NCI-H82 treated with DMSO at 0.1 percent for 48 hours (cell line): Measurements from ENCODE around the gene SLC11A1.

Experiments
- DNase-seq: peaks from one replicate; lab custom pipeline; 2025; ENCODE audit not compliant: unreplicated experiment; lab: John Stamatoyannopoulos, UW

The SLC11A1 gene, protein sequence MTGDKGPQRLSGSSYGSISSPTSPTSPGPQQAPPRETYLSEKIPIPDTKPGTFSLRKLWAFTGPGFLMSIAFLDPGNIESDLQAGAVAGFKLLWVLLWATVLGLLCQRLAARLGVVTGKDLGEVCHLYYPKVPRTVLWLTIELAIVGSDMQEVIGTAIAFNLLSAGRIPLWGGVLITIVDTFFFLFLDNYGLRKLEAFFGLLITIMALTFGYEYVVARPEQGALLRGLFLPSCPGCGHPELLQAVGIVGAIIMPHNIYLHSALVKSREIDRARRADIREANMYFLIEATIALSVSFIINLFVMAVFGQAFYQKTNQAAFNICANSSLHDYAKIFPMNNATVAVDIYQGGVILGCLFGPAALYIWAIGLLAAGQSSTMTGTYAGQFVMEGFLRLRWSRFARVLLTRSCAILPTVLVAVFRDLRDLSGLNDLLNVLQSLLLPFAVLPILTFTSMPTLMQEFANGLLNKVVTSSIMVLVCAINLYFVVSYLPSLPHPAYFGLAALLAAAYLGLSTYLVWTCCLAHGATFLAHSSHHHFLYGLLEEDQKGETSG

DNA sequence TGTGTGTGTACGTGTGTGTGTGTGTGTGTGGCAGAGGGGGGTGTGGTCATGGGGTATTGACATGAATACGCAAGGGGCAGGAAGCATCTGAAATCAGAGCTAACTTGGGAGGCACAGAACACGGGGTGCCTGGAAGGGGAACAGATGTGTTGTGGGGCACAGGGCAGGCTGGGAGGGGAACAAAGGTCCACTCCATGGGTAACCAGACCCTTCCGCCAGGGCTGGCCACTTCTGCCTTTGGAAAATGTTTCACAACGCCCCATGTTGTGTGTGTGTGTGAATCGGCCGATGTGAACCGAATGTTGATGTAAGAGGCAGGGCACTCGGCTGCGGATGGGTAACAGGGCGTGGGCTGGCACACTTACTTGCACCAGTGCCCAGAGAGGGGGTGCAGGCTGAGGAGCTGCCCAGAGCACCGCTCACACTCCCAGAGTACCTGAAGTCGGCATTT lies at the start of gene SLC11A1:
TSS of gene SLC11A1 (plus strand) at position 358 of the 451 bp plus-strand sequence. CDS start 96 bp downstream, outside the sequence.
- DNase-seq, result no peak

DNA sequence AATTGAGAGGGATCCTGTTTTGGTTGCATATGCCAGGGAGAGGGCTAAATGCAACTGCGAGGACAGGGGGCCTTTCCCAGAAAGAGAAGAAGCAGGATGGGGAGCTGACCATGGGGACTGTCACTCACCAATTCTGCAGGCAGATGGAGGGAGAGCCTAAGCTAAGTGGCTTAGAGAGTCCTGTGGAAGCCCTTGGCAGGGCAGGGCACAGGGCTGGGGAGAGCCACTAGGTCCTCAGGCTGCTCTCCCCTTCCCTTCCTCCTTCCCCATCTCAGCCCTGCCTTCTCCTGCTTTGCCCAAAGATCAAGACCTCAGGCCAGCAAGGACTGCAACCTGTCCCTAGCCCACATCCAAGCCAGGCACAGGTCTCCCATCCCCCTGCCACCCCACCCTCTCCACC lies 49.8 kb upstream of the SLC11A1 start:
- peak; percentile 11 for DNase-seq

DNA sequence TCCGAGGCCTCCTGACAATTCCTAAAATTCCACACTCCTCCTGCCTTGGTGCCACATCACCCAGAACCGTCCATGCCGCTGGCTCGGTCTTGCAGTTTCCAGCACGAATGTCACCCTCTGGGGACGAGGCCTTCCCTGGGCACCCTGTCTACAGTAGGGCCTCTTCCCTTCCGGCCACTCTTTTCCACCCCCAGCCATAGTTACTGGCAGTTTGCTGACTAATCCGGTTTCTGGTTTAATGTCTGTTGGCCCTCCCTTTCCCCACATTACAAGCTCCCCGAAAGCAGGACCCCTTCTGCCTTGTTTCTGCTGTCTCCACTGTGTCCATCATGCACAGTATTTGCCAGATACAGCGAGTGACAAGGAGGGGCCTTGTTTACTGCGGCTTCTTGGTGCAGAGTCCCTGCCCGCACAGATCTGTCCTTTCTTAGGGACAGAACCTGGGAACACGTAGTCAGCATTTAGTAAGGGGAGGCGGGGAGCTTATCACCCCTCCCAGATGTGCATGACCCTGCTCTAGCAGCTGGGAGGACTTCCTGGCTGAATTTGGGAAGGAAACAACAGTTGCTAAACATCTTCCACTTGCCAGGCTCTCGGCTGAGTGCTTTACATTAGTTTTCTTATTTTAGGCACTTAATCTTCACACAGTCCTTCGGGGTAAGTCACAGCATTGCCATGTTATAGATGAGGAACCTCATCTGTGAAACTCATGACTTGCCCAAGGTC lies 49.0 kb upstream of the SLC11A1 start:
- no peak for DNase-seq

DNA sequence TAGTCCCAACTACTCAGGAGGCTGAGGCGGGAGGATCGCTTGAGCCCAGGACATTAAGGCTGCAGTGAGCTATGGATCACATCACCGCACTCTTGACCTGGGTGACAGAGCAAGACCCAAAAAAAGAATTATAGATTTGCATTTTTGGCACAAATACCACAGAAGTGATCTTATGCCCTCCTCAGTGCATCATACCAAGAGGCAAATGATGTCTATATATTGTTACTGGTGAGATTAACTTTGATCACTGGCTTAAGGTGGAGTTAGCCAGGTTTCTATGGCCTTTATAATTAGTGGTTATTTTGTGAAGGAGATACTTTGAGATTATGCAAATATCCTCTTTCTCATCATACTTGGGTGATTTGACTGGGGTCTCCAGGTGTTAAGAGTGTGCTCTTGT lies 47.5 kb upstream of the SLC11A1 start:
- DNase-seq, result no peak

DNA sequence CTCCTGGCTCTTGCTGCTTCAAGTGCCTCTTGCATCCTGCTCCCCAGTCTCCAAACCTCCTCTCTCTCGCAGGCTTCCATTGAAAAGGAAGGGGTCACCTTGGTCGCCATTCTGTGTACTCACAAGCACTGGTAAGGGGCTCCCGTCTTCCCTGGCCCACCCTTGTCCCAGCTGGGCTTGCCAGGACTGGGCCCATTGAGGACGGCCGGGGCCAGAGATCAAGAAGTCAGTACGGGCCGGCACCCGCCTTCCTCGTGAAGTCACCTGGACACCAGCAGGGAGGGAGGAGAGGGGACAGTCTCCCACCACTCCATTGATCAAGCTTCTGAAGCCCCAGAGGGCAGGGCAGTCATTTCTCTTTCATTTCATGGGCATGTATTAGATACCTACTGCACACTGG lies 41.4 kb upstream of the SLC11A1 start:
- no peak for DNase-seq

DNA sequence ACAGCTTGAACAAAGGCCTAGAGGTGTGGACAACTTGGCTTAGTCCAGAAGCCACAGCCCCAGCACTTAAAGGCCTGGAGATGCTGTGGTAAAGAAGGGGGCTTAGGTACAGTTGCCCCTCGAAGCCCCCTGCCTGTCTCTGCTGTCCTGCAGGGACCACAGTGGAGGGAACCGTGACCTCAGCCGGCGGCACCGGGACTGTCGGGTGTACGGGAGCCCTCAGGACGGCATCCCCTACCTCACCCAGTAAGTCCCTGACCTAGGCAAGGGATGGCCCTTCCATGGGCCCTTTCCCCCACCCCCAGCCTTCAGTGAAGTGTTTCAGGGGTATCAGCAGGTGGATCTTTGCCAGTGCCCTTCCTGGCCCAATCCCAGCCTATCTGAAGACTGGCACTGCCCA lies 40.7 kb upstream of the SLC11A1 start:
- no peak for DNase-seq

DNA sequence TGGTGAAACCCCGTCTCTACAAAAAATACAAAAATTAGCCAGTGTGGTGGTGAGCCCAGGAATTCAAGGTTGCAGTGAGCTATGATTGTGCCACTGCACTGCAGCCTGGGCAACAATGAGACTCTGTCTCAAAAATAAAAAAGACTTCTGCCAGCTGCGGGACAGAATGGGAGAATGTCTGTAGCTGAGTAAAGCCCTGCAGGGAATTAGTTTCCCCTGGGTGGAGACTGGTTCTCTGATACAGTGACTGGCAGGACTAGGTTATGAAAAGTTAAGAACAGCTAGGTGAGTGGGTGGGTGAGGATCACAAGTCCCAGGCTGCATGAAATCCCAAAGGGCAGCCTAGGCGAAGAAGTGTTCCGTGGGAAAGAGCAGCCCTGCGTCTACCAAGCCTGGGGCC lies 39.2 kb upstream of the SLC11A1 start:
- DNase-seq, result no peak

DNA sequence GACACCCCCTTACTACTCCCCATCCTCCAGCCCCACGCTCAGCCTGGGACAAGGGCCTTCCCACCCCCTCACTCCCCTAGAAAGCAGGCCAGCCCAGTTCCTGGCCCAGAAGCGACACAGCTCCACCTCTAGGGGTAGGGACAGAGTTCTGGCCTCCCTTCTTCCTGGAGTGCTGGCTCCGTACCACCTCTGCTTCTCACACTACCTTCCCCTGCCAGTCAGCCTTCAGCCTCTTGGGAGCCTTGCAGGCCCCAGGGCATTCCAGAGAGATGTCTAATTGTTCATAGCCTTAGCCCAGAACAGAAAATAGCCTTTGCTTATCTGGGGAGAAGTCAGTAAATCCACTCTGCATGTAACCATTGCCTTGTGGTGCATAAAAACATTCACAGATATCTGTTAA lies 38.5 kb upstream of the SLC11A1 start:
- no peak for DNase-seq

DNA sequence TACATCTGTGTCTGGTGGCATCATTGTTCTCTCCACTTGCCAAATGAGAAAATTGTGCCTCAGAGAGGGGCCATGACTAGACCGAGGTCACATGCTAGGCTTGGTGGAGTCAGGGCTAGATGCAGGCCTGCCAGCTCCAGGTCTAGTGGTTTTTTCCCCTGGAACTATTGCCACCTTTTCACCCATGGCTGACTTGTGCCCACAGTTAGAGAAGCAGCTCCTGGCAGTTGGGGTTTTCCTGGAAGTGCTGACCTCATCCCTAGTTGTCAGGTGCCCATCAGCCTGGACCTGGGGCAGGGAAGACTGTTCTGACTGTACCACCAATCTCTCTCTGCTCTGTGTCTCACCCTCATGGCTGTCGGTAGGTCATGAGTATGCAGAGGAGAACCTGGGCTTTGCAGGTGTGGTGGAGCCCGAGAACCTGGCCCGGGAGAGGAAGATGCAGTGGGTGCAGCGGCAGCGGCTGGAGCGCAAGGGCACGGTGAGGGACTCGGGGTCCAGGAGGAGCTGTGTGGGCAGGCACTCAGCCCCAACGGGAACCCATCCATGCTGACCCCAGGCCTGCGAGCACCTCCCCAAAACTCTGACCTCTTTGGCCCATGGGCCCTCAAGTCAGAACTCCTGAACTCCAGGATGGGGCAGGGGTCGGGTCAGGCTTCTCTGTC lies 37.9 kb upstream of the SLC11A1 start:
- no peak for DNase-seq

DNA sequence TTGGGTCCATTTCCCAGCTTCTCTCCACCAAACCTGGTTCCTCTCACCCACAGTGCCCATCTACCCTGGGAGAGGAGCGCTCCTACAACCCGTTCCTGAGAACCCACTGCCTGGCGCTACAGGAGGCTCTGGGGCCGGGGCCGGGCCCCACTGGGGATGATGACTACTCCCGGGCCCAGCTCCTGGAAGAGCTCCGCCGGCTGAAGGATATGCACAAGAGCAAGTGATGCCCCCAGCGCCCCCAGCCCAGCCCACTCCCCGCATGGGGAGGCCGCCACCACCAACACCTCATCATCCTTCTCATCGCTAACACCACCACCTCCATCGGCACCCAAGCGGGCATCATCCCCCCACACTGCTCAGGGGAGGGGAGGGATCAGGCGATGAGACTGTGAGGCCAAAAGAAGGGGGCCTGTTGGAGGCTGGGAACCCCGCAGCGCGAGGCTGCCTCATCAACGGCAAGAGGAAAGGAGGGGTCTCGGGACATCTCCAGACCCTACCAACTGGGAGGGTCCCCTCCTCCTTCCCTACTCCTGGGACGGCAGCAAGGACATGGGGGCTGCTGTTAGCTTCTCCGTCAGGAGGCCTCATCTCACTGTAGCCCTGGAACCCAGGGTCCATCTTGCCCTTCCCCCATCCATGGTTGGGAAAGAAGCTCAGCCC lies 37.2 kb upstream of the SLC11A1 start:
- DNase-seq, result no peak

DNA sequence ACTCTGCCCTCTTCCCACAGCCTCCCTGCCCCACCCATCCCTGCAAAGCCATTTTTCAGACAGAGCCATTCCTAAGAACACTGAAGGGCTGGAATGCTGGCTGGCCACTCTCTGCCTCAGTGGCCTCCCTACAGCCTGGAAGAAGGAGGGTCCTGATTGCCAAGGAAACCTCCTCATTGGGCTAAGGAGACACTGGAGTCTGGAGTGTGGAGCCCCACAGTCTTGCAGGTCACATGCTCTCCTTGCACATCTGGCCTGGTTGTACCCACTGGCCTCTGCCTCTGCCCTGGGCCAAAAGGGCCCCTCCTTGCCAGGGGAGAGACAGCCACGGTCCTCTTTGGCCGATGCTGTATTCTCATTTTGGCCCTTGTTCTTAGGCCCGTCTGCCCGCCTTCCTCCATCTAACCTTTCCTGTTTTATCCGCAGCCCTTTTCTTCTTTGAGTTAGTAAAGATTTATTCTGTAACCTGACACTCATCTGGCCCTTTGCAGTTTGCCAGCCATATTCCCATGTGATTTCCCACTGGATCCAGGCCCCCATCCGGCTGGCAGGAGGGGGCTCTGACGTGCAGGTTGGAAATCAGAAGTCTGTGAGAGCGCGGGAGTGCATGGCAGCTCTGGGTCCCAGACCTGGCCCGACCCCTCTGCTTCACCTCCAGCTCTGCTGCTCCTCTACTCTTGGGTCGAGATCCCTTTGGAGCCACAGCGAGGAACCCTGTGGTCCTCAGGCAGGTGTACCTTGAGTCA lies 36.4 kb upstream of the SLC11A1 start:
- DNase-seq, result no peak

DNA sequence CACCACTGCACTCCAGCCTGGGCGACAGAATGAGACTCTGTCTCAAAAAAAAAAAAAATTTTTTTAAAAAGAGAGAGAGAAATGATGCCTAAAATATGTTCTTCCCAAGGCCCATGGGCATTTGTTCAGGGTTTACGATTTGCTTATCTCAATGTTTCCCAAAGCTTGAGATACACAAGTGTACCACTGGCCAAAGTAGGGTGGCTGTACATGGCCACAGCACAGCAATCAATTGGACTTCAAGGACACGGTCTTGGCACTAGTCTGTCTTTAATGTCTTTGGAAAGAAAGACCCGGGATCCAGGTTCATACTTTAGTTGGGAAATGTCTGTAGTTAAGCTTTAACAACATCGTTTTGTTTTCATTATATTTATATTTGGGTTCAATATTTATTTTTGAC lies 34.9 kb upstream of the SLC11A1 start:
- DNase-seq, result no peak

DNA sequence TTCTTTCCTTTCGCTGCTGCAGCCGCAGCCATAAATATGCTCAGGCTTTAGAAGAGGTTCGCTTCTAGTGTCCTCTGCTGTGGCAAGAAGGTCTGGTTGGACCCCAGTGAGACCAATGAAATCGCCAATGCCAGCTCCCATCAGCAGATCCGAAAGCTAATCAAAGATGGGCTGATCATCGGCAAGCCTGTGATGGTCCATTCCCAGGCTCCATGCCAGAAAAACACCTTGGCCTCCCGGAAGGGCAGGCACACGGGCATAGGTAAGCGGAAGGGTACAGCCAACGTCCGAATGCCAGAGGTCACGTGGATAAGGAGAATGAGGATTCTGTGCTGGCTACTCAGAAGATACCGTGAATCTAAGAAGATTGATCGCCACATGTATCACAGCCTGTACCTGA lies 28.0 kb upstream of the SLC11A1 start:
- no peak for DNase-seq

DNA sequence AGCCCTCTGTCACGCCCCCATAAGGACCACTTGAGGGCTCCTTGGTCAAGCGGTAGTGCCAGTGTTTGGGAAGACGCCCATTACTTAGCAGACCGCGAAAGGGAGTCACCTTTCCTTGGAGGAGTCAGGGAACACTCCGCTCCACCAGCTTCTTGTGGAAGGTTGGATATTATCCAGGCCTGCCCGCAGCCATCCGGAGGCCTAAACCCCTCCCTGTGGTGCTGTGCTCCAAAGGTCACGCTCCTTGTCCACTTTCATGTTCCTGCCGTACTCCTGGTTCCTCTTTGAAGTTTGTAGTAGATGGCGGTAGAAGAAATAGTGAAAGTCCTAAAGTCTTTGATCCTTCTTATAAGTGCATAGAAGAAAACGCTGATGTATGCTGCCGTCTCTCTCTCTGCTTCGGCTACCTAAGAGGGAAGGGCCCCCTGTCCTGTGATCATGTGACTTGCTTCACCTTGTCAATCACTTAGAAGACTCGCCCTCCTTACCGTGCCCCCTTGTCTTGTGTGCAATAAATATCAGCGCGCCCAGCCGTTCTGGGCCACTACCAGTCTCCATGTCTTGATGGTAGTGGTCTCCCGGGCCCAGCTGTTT lies 27.1 kb upstream of the SLC11A1 start:
- no peak for DNase-seq

DNA sequence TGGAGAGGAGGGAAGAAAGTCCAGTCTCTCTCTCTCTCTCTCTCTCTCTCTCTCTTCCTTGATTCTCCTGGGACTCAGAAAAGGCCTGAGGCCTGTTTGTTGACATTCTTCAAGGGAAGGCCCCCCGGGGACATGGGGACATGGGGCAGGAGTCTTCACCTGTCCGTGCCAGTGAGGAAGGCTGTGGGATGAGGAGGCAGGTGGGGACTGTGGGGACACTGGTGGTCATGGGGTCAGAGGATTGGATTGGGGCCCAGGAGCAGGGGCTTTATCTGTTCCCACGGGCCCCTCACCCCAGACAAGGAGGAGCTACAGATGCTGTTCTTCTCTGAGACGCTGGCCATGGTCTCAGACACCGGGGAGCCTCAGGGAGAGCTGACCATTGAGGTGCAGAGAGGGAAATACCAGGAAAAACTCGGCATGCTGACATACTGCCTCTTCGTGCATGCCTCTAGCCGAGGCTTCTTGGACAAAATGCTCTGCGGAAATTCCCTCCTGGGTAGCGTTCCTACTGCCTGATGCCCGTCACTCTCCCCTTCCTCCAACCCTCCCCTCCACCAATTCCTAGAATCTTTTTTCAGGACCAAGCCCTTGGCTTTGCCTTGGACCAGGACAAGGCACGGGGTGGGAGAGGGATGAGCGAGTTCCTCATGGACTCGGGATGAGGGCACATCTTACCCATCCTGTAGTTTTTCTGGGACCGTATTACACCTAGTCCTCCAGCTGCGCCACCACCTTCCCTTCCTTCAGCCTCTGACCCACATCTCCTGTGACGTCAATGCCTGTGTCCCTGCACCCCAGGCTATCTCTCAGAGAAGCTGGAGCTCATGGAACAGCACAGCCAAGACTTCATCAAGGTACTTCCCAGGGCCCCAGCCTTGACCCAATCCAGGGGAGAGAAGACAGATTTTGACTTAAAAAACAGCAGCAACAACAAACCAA lies 24.6 kb upstream of the SLC11A1 start:
- no peak for DNase-seq

DNA sequence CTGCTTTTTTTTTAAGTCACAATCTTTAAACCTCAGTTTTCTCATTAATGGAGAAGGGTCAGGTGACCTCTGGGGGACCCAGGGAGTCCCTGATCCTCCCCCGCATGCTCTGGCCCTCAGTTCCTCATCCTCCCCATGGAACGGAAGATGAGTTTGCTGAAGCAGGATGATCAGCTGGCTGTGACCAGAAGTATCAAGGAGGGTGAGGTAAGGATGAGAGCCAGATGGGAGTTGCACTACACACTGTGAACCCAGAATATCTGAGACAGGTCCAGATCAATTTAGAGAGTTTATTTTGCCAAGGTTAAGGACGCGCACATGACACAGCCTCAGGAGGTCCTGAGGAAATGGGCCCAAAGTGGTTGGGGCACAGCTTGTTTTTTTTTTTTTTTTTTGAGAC lies 21.6 kb upstream of the SLC11A1 start:
- DNase-seq, result no peak

DNA sequence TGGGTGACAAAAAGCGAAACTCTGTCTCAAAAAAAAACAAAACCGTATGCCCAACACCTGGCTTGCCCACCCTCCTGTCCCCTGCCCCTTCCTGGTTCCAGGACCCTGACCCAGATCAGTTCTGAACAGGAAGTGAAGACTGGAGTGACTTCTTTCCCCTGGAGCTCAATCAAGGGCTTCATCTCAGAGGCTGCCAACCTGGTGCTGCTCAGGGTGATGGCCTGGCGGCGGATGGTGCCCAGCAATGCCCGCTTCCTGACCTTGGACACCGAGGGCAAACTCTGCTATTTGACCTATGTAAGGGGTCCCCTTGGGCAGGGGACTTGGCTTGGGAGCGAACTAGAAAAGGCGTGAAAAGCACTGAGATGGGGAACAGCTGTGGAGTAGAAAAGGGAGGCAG lies 19.5 kb upstream of the SLC11A1 start:
- DNase-seq, result no peak

DNA sequence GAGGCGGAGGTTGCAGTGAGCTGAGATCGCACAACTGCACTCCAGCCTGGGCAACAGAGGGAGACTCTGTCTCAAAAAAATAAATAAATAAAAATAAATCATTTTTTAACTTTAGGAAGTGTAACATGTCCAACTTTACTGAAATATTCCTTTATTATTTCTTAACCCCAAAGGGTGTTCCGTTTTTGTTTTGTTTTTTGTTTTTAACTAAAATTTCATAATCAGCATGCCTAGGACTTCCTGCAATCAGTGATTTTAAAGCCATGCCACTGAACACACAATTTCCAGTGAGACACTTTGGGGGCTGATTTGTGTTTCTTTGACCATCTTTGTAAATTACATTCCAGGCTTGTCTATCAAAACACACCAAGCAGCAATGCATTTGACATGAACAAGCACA lies 18.3 kb upstream of the SLC11A1 start:
- no peak for DNase-seq

DNA sequence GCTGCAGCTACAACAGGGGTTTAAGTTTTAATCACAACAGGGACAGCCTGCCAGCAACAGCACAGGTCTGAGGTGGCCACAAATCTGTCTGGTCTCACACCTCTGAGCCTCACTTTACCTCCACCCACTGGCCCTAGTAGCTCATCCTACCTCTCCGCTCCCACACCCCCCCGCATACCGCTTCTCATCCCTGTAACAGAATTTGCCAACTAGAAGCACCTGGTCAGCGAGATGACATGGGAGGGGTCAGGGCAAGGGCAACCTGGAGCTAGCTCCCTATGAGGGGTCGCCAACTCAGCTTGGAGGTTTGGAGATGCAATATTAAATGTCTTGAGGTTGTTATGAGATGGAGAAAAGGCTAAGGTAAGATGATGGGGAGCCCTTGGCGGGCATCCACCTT lies 17.9 kb upstream of the SLC11A1 start:
- DNase-seq, result no peak
